AG09319 (cell line): Measurements from ENCODE around the gene FBXL7.

ENCODE experiments used
- DNase-seq: peaks from one replicate; pipeline ENCODE4 v3.0.0-alpha.2; 2010; ENCODE audit warnings: low read depth; ENCODE audit errors: extremely low read depth
- TF ChIP-seq, protein P1 (sequence below): IDR thresholded peaks from 2 replicates; pipeline ENCODE4 v1.5.1; 2011; ENCODE audit warnings: low read depth, mild to moderate bottlenecking, inconsistent platforms, low read length, moderate library complexity

FBXL7 gene

DNA sequence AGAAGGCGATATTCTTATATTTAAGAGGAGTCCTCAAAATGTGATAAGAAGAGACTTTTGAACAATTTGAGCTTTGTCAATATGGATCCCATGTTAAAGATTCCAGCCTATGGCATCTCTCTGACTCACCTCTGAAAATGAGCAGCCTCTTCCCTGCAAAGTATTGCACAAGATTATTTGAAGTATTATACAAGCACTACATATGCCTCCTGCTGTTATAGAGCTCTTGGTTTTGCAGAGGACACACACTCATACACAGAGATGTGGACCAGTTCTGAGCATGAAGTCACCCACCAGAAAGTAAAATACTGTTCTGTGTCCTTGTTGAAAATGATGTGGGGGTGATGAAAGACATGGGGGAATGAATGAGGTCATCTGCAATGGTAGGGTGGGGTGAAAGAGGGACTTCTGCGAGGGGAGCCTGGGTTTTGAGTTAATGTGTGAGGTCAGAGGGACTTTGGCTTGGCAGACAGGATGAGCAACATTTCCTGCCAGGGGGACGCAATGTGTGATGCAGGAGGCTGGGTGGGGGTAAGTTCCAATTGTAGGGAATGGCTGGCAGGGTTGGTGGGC lies 25.8 kb downstream of the FBXL7 start:
- TF ChIP-seq, protein P1, sequence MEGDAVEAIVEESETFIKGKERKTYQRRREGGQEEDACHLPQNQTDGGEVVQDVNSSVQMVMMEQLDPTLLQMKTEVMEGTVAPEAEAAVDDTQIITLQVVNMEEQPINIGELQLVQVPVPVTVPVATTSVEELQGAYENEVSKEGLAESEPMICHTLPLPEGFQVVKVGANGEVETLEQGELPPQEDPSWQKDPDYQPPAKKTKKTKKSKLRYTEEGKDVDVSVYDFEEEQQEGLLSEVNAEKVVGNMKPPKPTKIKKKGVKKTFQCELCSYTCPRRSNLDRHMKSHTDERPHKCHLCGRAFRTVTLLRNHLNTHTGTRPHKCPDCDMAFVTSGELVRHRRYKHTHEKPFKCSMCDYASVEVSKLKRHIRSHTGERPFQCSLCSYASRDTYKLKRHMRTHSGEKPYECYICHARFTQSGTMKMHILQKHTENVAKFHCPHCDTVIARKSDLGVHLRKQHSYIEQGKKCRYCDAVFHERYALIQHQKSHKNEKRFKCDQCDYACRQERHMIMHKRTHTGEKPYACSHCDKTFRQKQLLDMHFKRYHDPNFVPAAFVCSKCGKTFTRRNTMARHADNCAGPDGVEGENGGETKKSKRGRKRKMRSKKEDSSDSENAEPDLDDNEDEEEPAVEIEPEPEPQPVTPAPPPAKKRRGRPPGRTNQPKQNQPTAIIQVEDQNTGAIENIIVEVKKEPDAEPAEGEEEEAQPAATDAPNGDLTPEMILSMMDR, result no peak
- no peak for DNase-seq

- DNase-seq, result no peak
- TF ChIP-seq, protein P1, result no peak; the same call in 1 of the 2 replicates
These were observed 26.4 kb downstream of the FBXL7 start for GRCh38 chr5:15526413-15526812.

GRCh38 chr5:15528476-15528875 lies 28.5 kb downstream of the FBXL7 start:
- TF ChIP-seq, protein P1, result no peak
- DNase-seq, result no peak

DNA sequence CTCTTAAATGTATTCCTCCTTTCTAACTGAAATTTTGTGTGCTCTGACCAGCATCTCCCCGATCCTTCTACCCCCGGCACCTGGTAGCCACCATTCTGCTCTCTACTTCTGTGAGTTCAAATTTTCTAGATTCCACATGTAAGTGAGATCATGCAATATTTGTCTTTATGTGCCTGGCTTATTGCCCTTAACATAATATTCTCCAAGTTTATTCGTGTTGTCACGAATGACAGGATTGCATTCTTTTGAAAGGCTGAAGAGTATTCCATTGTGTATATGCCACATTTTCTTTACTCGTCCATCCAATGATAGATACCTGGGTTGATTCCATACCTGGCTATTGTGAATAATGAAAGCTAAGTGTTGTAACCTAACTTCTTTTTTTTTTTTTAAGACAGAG lies 29.0 kb downstream of the FBXL7 start:
- no peak for DNase-seq
- TF ChIP-seq, protein P1, result no peak

- DNase-seq, result no peak
- TF ChIP-seq, protein P1, result no peak
These were observed 29.8 kb downstream of the FBXL7 start for GRCh38 chr5:15529821-15530220.

DNA sequence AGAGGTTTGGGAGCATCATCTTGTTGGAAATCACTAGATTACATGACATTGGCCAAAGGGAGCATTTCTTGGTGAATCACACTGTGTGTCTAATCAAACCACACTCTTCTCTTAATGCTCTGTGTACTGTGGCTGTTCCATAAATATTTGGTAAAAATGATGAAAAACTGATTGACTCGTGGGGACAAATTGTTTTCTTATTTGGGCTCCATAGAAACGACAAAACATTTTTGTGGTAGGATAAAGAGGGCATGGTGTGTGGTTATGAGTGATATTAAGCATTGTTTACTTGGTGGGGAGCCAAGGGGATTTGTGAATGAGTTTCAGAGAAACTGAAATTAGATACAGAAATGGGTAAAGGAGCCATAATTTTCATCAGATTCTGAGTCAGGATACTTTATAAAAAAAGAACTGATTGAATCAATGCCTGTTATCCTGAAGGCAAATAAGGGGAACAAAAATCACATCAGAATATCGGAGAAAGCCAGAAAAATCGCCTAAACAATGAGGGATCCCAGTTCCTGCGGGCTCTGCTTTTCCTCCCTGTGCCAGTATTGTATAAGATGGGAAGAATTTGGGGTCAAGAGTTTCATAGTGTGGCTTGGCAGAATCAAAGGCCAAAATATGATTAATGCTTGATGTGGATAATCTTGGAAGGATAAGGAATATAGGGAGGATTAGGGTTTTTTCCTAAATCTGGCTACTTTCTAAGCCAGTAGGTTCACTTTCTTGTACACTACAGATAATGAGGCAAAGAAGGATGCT lies 33.3 kb downstream of the FBXL7 start:
- DNase-seq, result peak; percentile 95
- TF ChIP-seq, protein P1, result no peak

DNA sequence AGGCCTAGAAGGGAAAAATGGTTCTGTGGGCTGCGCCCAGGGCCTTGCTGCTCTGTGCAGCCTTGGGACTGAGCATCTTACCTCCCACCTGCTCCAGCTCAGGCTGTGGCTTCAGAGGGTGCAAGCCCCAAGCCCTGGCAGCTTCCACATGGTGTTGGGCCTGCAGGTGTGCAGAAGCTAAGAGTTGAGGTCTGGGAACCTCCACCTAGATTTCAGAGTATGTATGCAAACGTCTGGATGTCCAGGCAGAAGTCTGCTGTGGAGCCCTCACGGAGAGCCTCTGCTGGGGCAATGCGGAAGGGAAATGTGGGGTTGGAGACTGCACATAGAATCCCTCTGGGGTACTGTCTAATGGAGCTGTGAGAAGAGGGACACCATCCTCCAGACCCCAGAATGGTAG lies 36.0 kb downstream of the FBXL7 start:
- no peak for DNase-seq
- TF ChIP-seq, protein P1, result no peak
